H1 (cell line): ENCODE data around the gene ABL1. TPM values are rescaled to one million over a fixed set of nuclear protein-coding genes. Genes with fewer than 3 reads are reported as not detected.

Source experiments
- ATF3 ChIP-seq: IDR thresholded peaks from 2 replicates; pipeline ENCODE4 v1.6.1; 2011; ENCODE audit warnings: low read depth, mild to moderate bottlenecking, low read length; ENCODE audit not compliant: insufficient read depth
- BACH1 ChIP-seq: IDR thresholded peaks from 2 replicates; pipeline ENCODE4 v1.6.1; 2012; ENCODE audit warnings: low read length, improper control_type of control experiment
- HDAC6 ChIP-seq: IDR thresholded peaks from one replicate; pipeline ENCODE4 v1.7.1; 2012; ENCODE audit warnings: low read depth, mild to moderate bottlenecking, inconsistent platforms, low read length, moderate library complexity
- PHF8 ChIP-seq: fragments of 200-600 bp; sonication (generic); conservative IDR thresholded peaks from 2 replicates; pipeline ENCODE4 v1.7.1; 2012; ENCODE audit warnings: low read depth, mild to moderate bottlenecking, inconsistent platforms, low read length, moderate library complexity
- POLR2AphosphoS5 ChIP-seq: IDR thresholded peaks from 2 replicates; pipeline ENCODE4 v1.6.1; 2011; ENCODE audit warnings: low read depth, low read length
- SIRT6 ChIP-seq: IDR thresholded peaks from one replicate; pipeline ENCODE4 v1.7.1; 2012; ENCODE audit warnings: low read length, inconsistent platforms
- SRF ChIP-seq: IDR thresholded peaks from 2 replicates; pipeline ENCODE4 v1.6.1; 2011; ENCODE audit warnings: mild to moderate bottlenecking, low read depth, low read length, moderate library complexity
- polyA plus RNA-seq, 7 experiments: library from polyadenylated mRNA; depleted of rRNA in 3 of 7; stranded (reverse) in 5 of 7; unstranded in 2 of 7; fragments of >200 nt in 5 of 7; fragments of 200-250 nt in 2 of 7; gene quantifications; 1 replicate in 5 of 7; 2 replicates in 1 of 7; 4 replicates in 1 of 7; pipeline versions ENCODE4 v1.2.1 to v1.2.3, GENCODE V29; 2011 to 2013; ENCODE audit warnings: missing spikeins in 2 of 7, mixed read lengths in 2 of 7
- total RNA-seq: library from RNA; stranded (reverse); fragmentation: NEBNext Ultra II Directional; extraction: Animal tissue kit (Norgen Biotek cat#: 25700); gene quantifications from 2 replicates; pipeline ENCODE4 v1.2.1, GENCODE V29; 2021

Gene ABL1
- total and polyA plus RNA-seq, 2 of the 8 experiments (the other 6 are each of a cell fraction or from before 2014, with no cell fraction given), result 35.3 to 104 TPM

DNA sequence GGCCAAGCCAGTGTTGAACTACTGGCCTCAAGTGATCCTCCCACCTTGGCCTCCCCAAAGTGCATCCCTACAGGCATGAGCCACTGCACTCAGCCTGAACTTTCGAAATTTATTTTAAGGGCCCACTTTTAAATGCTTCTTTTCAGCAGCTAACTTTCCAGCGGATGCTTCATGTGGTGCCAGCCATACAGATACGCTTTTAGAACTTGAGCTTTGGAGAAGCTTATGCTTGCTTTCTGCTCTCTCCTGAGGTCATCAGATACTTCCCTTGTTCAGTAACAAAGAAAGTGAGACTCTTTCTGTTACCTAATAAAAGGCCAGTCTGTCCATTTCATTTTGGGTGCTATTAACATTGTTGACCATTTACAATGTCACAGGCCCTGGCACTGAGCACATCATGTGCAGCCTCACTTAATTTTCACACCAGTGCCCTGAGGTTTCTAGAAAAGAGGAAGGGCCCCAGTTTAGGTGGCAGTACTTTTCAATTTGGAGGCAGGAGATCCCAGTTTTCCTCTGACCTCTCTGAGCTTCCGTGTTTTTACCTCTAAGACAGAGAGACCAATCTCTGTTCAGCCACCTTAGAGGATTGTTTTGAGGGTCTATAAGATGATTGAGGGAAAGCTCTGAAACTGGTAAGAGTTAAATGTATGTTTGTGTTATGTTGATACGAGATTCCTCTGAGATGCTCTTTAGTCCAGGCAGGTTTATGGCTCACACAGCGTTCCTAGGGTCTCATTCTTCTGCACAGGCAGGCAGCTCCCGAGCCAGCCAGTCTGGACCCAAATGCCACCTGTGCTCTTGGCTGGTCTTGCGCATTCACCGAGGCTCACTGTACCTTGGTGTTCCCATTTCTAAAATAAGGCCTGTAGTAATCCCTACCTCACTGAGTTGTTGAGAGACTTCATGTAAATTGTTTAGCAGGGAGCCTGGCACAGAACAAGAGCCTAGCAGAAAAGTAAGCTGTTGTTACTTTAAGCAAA, 4.4 kb downstream of the ABL1 start (continued):
- TF ChIP-seq SRF, result no peak
- TF ChIP-seq POLR2AphosphoS5, result no peak
- TF ChIP-seq ATF3, result no peak
- TF ChIP-seq SIRT6, result no peak
- TF ChIP-seq HDAC6, result no peak
- no peak for TF ChIP-seq PHF8
- no peak for TF ChIP-seq BACH1
